ENCODE measurements around the gene CACNA1F.
"Not testable (repeated sequence)": the region's sequence is repeated elsewhere in the genome, so short reads cannot be mapped to it uniquely, and the experiment has no call there.

Gene CACNA1F

GRCh38 chrX:49178537-49178936 lies 54.6 kb downstream of the CACNA1F start:
- Histone ChIP-seq H3K4me1 (ENCODE audit: insufficient read depth, low read length) (peaks cover 5% of the 10 kb centered on the region), H3K27me3 (ENCODE audit: control insufficient read depth in 1 of 2, insufficient read depth in 2 of 2, low read length in 2 of 2) (peaks cover 0 to 4% of the 10 kb centered on the region in 2 donors), H3K4me3 (ENCODE audit: low read depth in 1 of 2, low read length in 2 of 2) (no peak overlapping the region), H3K36me3 (ENCODE audit: insufficient read depth, low read length) (peaks cover 17% of the 10 kb centered on the region), H3K27ac (ENCODE audit: low read depth, low read length) (no peak overlapping the region), H3K9ac (ENCODE audit: low read length) (no peak overlapping the region), H3K9me3 (ENCODE audit: low read length) (no peaks in the 10 kb centered on the region)

GRCh38 chrX:49177873-49178480 lies 55.2 kb downstream of the CACNA1F start:
- Histone ChIP-seq H3K27me3 (ENCODE audit: control insufficient read depth in 1 of 2, insufficient read depth in 2 of 2, low read length in 2 of 2) (peaks cover 0 to 4% of the 10 kb centered on the region in 2 donors), H3K36me3 (ENCODE audit: insufficient read depth, low read length) (peaks cover 17% of the 10 kb centered on the region), H3K9me3 (ENCODE audit: low read length) (no peaks in the 10 kb centered on the region), H3K4me3 (ENCODE audit: low read depth in 1 of 2, low read length in 2 of 2) (no peak overlapping the region), H3K4me1 (ENCODE audit: insufficient read depth, low read length) (peaks cover 5% of the 10 kb centered on the region), H3K9ac (ENCODE audit: low read length) (no peak overlapping the region), H3K27ac (ENCODE audit: low read depth, low read length) (no peak overlapping the region)

- Histone ChIP-seq H3K9ac (ENCODE audit: low read length) (no peak overlapping the region), H3K36me3 (ENCODE audit: insufficient read depth, low read length) (peaks cover 17% of the 10 kb centered on the region), H3K9me3 (ENCODE audit: low read length) (no peaks in the 10 kb centered on the region), H3K27me3 (ENCODE audit: control insufficient read depth in 1 of 2, insufficient read depth in 2 of 2, low read length in 2 of 2) (peaks cover 0 to 4% of the 10 kb centered on the region in 2 donors), H3K27ac (ENCODE audit: low read depth, low read length) (peak overlapping the region; percentile 52), H3K4me3 (ENCODE audit: low read depth in 1 of 2, low read length in 2 of 2) (no peak overlapping the region), H3K4me1 (ENCODE audit: insufficient read depth, low read length) (peaks cover 5% of the 10 kb centered on the region)
Measured at GRCh38 chrX:49177338-49177833, 55.8 kb downstream of the CACNA1F start.

- H3K9me3 ChIP-seq (ENCODE audit: low read length) = no peaks in the 10 kb centered on the region
- peaks cover 17% of the 10 kb centered on the region for H3K36me3 ChIP-seq (ENCODE audit: insufficient read depth, low read length)
- peaks cover 5% of the 10 kb centered on the region for H3K4me1 ChIP-seq (ENCODE audit: insufficient read depth, low read length)
- H3K9ac ChIP-seq (ENCODE audit: low read length) = no peak overlapping the region
- no peak overlapping the region for H3K4me3 ChIP-seq (ENCODE audit: low read depth in 1 of 2, low read length in 2 of 2)
- peak overlapping the region; percentile 32 for H3K27ac ChIP-seq (ENCODE audit: low read depth, low read length)
- peaks cover 0 to 4% of the 10 kb centered on the region in 2 donors for H3K27me3 ChIP-seq (ENCODE audit: control insufficient read depth in 1 of 2, insufficient read depth in 2 of 2, low read length in 2 of 2)
Measured at GRCh38 chrX:49176421-49177326, 56.5 kb downstream of the CACNA1F start.

GRCh38 chrX:49175435-49176274 lies 57.5 kb downstream of the CACNA1F start:
- H3K27me3 ChIP-seq (ENCODE audit: control insufficient read depth in 1 of 2, insufficient read depth in 2 of 2, low read length in 2 of 2) = peaks cover 0 to 4% of the 10 kb centered on the region in 2 donors
- H3K4me3 ChIP-seq (ENCODE audit: low read depth in 1 of 2, low read length in 2 of 2) = no peak overlapping the region
- peaks cover 17% of the 10 kb centered on the region for H3K36me3 ChIP-seq (ENCODE audit: insufficient read depth, low read length)
- no peaks in the 10 kb centered on the region for H3K9me3 ChIP-seq (ENCODE audit: low read length)
- peaks cover 5% of the 10 kb centered on the region for H3K4me1 ChIP-seq (ENCODE audit: insufficient read depth, low read length)
- no peak overlapping the region for H3K27ac ChIP-seq (ENCODE audit: low read depth, low read length)
- no peak overlapping the region for H3K9ac ChIP-seq (ENCODE audit: low read length)

GRCh38 chrX:49174723-49175122 lies 58.4 kb downstream of the CACNA1F start:
- H3K4me3 ChIP-seq (ENCODE audit: low read depth in 1 of 2, low read length in 2 of 2) = no peak overlapping the region
- peaks cover 0 to 4% of the 10 kb centered on the region in 2 donors for H3K27me3 ChIP-seq (ENCODE audit: control insufficient read depth in 1 of 2, insufficient read depth in 2 of 2, low read length in 2 of 2)
- peaks cover 5% of the 10 kb centered on the region for H3K4me1 ChIP-seq (ENCODE audit: insufficient read depth, low read length)
- no peaks in the 10 kb centered on the region for H3K9me3 ChIP-seq (ENCODE audit: low read length)
- H3K27ac ChIP-seq (ENCODE audit: low read depth, low read length) = no peak overlapping the region
- no peak overlapping the region for H3K9ac ChIP-seq (ENCODE audit: low read length)
- peaks cover 17% of the 10 kb centered on the region for H3K36me3 ChIP-seq (ENCODE audit: insufficient read depth, low read length)

- H3K27ac ChIP-seq (ENCODE audit: low read depth, low read length); H3K27me3 ChIP-seq (ENCODE audit: control insufficient read depth in 1 of 2, insufficient read depth in 2 of 2, low read length in 2 of 2); H3K4me3 ChIP-seq (ENCODE audit: low read depth in 1 of 2, low read length in 2 of 2); H3K4me1 ChIP-seq (ENCODE audit: insufficient read depth, low read length); H3K9ac ChIP-seq (ENCODE audit: low read length); H3K9me3 ChIP-seq (ENCODE audit: low read length): not testable (repeated sequence)
- peaks cover 17% of the 10 kb centered on the region for H3K36me3 ChIP-seq (ENCODE audit: insufficient read depth, low read length)
Measured at GRCh38 chrX:49173544-49173943, 59.6 kb downstream of the CACNA1F start.

- Histone ChIP-seq H3K36me3 (ENCODE audit: insufficient read depth, low read length) (peaks cover 17% of the 10 kb centered on the region), H3K27ac (ENCODE audit: low read depth, low read length) (peak overlapping the region; percentile 75), H3K27me3 (ENCODE audit: control insufficient read depth in 1 of 2, insufficient read depth in 2 of 2, low read length in 2 of 2) (peaks cover 0 to 4% of the 10 kb centered on the region in 2 donors), H3K9me3 (ENCODE audit: low read length) (no peaks in the 10 kb centered on the region), H3K9ac (ENCODE audit: low read length) (peak overlapping the region; percentile 57), H3K4me3 (ENCODE audit: low read depth in 1 of 2, low read length in 2 of 2) (peak overlapping the region; percentile 52 to 67), H3K4me1 (ENCODE audit: insufficient read depth, low read length) (peaks cover 5% of the 10 kb centered on the region)
Measured at GRCh38 chrX:49172280-49172780, 60.8 kb downstream of the CACNA1F start.

- peak within 1 kb of the TSS; percentile 57 for H3K9ac ChIP-seq (ENCODE audit: low read length)
- H3K4me3 ChIP-seq (ENCODE audit: low read depth in 1 of 2, low read length in 2 of 2) = peak within 1 kb of the TSS; percentile 52 to 67
Measured at GRCh38 chrX:49171752-49172279, 61.3 kb downstream of the CACNA1F start, which contains the start of gene PLP2. TSS of gene PLP2 (plus strand) at chrX:49171898. CDS start at chrX:49172001, 103 bp downstream.

GRCh38 chrX:49167740-49168108 lies 65.4 kb downstream of the CACNA1F start:
- Histone ChIP-seq H3K4me1 (ENCODE audit: insufficient read depth, low read length) (peaks cover 14% of the 10 kb centered on the region), H3K27ac (ENCODE audit: low read depth, low read length) (peak overlapping the region; percentile 65), H3K36me3 (ENCODE audit: insufficient read depth, low read length) (no peaks in the 10 kb centered on the region), H3K4me3 (ENCODE audit: low read depth in 1 of 2, low read length in 2 of 2) (peak overlapping the region in 1 of 2 donors; percentile 71), H3K27me3 (ENCODE audit: control insufficient read depth in 1 of 2, insufficient read depth in 2 of 2, low read length in 2 of 2) (no peaks in the 10 kb centered on the region), H3K9me3 (ENCODE audit: low read length) (no peaks in the 10 kb centered on the region), H3K9ac (ENCODE audit: low read length) (peak overlapping the region; percentile 75)

More at GRCh38 chrX:49171752-49172279, 61.3 kb downstream of the CACNA1F start, which contains the start of gene PLP2:
- H3K9me3 ChIP-seq (ENCODE audit: low read length) = no peaks in the 10 kb centered on the region
- H3K27me3 ChIP-seq (ENCODE audit: control insufficient read depth in 1 of 2, insufficient read depth in 2 of 2, low read length in 2 of 2) = peaks cover 0 to 4% of the 10 kb centered on the region in 2 donors
- peaks cover 17% of the 10 kb centered on the region for H3K36me3 ChIP-seq (ENCODE audit: insufficient read depth, low read length)
- H3K27ac ChIP-seq (ENCODE audit: low read depth, low read length) = peak within 1 kb of the TSS; percentile 75
- H3K4me1 ChIP-seq (ENCODE audit: insufficient read depth, low read length) = peaks cover 5% of the 10 kb centered on the region

Measured in muscle layer of colon (tissue), 2 donors.